ENCODE results near the gene JMJD8.

Gene JMJD8

DNA sequence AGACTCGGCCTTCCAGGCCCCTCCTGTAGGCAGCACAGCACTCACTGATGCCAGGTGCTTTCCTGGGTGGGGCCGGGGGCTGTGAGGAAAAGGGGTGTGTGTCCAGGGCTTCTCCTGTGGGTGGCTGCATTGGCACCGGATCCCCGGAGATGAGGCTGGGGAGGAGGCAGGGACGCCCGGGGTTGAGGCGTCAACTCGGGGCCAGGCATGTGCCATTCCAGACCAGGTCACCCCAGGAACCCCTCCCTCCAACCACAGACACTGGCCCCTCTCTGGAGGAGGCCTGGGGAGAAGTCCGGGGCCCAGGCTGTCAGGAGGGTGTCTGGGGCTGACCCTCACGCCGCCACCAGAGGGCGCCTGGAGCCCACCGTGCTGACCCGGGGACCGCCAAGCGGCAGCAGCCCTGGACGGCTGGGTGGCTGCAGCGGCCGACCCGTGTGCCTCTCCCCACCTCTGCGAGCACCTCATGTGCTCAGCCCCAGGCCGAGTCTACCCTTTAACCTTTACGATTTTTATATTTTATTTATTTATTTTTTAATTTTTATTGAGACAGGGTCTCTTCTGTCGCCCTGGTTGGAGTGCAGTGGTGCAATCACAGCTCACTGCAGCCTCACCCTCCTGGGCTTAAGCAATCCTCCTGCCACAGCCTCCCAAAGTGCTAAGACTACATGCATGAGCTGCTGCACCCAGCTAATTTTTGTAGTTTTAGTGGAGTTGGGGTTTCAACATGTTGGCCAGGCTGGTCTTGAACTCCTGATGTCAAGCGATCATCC, 27.6 kb upstream of the JMJD8 start:
- Histone ChIP-seq H3K27ac (no peak overlapping the region), H3K4me3 (no peak overlapping the region)

DNA sequence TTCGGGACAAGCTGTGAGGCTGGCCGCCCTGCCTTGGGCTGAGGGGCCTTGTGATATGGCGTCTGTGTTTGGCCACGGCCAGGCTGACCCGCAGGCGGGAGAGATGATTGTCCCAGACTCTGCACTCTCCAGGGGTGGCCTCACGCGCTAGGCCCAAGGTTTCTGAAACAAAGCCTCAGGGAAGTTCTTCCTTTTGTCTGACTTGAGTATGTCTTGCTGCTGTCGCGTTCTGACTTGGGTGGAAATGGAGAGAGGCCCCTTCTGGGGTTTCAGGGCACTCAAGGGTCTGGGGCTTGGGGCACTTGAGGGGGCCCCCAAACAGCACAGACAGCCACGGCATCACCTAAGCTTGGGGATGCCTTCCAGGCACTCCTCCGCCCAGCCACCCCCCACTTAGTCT, 26.9 kb upstream of the JMJD8 start:
- Histone ChIP-seq H3K27ac (no peak overlapping the region), H3K4me3 (no peak overlapping the region)

DNA sequence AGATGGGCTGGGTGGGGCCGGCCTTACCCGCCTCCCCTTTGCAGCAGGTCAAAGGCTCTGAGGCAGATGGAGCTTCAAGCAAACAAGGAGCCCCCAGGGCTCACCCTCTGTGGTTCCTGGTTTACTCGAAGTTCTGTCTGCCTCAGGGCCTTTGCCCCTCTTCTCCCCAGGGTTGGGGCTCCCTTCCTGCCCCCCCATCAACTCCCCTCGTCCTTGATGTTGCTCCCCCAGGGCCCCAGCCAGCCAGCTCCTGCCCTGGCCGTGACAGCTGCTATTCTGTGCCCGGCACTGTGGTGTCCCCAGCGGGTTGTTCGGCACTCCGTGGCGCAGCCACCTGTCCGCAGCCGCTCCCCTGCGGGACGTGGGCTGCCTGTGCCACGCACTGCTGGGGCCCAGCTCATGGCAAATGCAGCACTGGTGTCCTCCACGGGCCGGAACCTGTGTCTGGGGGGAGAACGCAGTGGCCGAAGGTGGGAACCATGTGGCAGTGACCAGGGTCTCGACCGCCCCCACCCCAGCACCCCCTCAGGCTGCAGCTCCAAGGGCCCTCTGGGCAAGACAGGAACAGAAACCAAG, 26.5 kb upstream of the JMJD8 start:
- Histone ChIP-seq H3K27ac (no peak overlapping the region), H3K4me3 (no peak overlapping the region)

DNA sequence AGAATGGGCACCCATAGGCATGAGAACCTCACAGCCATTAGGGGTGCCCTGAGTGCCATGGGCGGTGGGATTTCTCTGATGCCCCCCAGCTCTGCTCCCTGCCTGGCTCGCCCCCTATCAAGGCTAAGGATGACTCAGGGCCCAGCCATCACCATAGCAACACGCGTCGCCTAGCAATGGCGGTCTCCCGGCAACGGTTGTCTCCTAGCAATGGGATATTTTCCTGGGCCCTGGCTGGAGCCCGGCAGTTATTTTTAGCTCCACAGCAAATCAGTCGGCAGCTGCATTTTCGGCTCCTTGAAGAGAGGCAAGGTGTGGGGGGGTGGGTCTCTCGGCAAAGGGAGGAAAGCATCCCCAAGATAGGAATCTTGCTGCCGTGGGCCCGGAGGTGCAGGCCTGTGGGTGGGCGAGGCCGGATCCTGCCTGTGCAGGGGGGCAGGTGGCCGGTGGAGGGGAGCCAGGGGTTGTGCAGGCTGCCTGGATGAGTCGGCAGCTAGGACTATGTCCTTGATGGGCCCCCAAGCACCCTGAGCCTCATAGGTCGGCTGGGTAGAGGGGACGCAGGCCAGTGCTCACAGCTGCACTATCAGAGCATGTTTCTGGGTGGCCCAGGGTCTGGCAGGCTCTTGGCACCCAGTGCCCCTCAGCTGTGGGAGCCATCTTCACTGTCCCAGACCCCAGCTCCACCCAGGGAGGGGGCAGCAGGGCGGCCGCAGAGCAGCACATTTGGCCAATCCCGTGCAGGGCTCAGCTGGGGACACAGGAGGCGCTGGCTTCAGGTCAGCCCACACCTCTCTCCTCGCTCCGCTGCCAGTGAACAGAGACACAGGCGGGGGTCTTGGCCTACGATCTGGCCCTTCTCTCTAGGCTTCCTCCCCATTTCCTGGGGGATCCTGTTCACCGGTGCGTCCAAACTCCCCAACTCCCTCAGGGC, 25.7 kb upstream of the JMJD8 start:
- no peak overlapping the region for H3K27ac ChIP-seq
- H3K4me3 ChIP-seq, result no peak overlapping the region

DNA sequence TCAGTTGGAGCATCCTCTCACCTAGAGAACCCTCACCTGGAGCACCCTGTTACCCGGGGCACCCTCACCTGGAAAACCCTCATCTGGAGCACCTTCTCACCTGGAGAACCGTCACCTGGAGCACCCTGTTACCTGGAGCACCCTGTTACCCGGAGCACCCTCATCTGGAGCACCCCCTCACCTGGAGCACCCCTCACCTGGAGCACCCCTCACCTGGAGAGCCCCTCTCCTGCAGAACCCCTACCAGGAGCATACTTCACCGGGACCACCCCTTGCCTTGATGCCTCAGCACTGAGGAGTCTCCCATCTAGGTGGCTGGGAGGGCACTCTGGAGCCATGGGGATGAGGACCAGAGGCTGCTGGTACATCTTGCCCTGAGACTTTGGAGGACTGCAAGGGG, 24.8 kb upstream of the JMJD8 start:
- no peak overlapping the region for H3K4me3 ChIP-seq

DNA sequence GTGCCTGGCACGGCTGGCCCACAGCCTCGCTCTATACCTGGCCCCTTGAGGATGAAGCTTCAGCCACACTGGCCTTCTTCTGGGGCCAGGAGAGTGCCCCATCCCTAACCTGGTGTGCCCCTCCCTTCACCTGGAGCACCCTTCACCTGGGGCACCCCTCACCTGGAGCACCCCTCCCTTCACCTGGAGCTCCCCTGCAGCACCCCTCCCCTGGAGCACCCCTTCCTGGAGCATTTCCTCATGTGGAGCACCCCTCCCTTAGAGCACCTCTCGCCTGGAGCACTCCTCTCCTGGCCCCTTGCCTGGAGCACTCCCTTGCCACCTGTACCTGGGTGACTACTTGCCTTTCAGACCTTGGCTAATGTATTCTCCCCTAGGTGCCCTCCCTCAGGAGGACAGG, 23.9 kb upstream of the JMJD8 start:
- Histone ChIP-seq H3K4me3 (no peak overlapping the region), H3K27ac (no peak overlapping the region)

More for the DNA sequence above, 24.8 kb upstream of the JMJD8 start:
- no peak overlapping the region for H3K27ac ChIP-seq

DNA sequence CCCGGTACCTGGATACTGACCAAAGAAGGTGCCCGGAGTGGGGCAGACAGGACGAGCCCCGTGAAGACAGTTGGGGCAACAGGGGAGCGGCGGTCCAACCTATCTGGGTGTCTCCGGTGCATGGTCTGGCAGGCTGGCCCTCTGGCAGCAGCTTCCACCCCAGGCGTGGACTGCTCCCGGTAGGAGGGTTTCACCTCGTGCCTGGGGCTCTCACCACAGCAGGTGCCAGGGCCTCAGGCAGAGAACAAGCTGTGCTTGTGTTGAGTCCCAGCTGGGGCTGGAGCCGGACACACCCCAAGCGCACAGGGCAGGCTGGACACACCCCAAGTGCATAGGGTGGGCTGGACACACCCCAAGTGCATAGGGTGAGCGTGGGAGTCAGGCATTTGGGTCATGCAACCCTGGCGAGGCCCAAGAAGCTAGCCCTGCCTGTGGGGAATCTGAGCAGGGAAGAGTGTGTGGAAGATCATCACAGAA, 23.0 kb upstream of the JMJD8 start:
- Histone ChIP-seq H3K27ac (no peak overlapping the region), H3K4me3 (no peak overlapping the region)

DNA sequence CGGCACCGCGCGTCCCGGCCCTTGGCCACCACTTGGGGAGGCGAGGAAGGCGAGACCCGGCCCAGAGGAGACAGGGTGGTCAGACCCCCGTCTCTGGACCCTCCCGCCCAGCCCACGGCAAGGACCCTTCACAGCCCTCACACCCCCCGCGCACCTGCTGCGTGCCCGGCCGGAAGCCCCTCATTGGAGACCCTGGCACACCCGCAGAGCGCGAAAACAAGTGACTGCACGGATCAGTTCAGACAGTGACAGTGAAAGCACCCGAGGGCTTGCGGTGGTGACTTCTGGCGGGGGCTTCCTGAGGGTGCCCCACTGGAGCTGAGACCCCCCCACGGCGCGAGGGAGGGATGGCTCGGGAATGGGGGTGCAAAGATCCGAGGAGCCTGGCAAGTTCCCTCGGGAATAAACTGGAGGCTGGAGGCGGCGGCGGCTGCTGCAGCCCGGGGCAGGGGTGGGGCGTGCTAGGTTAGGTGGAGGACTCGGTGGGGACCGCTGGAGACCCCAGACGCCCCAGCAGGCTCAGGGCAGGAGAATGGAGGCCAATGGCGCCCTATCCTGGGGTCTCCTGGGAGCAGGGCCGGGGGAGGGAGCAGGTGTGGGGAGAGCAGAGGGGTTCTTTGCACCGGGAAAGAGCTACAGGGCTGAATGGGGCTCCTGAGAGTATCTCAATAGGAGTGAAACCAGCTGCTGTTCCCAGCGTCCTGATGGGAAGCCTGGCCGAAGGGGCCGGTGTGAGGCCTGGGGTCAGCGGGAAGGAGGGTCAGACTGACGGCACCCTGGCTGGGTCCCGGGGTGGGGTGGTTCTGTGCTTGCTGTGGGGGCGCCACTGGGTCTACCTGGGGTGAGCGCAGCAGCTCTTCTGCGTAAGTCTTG, 22.3 kb upstream of the JMJD8 start:
- Histone ChIP-seq H3K4me3 (peak overlapping the region in 1 of 7 experiments; percentile 25), H3K27ac (no peak overlapping the region)

DNA sequence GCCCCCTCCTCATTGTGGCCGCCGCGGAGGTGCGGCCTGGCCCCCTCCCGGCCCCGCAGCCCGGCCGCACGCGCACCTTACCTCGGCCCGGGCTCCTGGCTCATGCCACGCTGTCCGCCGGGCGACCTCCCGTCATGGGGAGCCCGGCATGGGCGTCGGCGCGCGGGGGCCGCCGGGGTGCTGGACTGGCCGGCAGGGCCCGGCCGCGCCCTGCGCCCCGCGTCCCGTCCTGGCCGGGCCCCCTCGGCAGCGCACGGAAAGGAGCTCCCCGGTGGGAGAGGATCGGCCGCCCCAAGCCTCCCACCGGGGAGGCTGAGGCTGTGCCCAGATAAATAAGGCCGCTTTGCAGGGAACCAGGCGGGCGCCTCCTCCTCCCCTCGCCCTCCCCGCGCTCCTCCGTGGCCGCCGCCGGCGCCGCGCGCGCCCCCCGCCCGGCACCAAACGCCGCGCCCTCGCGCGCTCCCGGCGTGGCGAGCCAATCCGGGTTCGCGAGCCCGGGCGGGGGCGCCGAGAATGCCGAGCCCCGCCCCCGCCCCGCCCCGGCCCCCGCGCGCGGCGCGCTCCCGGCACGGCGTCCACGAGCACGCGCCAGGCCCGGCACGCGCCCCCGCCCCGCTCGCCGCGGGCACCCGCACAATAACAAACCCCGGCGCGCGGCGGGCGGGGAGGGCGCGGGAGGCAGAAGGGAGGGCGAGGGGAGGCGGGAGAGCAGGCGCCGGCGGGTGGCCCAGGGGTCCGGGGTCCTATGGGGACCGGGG, 21.5 kb upstream of the JMJD8 start, which contains the start of gene FBXL16:
Gene FBXL16 (minus strand): TSS at position 371 of the 758 bp plus-strand sequence. CDS start 8,396 bp downstream, outside the sequence.
- Histone ChIP-seq H3K4me3 (peak within 1 kb of the TSS in 1 of 7 experiments; percentile 30), H3K27ac (no peak within 1 kb of the TSS)

DNA sequence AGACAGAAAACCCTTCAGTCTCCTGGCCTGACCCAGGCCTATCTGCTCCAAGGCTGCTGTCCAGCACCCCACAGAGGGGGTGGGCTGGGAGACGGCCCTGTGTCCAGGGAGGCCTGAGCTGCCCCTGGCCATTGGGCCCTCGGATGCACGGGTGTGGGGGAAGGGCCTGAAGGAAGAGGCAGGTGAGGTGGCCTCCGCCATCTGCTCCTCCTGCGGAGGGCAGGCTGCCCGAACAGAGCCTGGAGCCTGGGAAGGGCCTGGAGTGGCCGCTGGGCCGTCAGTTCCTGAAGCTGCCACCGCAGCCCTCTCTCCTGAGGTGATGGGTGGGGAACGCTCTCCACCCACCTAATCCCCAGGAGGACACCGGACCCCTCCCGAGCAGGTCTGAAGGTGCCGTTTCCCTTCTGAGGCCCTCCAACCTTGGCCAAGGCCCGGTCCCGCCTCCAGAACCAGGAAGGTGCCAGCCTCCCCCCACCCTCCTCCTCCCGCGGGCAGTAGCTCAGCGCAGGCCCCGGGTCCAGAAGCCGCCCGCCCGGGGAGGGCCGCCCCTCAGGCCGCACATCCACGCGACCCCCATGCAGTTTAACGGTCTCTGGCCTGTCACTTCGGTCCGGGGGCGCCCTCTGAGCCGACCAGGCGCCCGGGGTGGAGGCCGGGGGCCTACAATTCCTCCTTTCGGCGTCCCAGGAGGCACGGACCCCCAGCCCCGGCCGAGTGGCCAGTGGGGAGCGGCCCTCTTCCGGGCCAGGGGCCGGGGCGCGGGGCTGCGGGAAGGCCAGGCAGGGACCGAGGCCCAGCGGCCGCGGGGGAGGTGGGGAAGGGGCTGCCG, 20.6 kb upstream of the JMJD8 start:
- Histone ChIP-seq H3K27ac (no peak overlapping the region), H3K4me3 (peak overlapping the region in 1 of 7 experiments; percentile 30)

DNA sequence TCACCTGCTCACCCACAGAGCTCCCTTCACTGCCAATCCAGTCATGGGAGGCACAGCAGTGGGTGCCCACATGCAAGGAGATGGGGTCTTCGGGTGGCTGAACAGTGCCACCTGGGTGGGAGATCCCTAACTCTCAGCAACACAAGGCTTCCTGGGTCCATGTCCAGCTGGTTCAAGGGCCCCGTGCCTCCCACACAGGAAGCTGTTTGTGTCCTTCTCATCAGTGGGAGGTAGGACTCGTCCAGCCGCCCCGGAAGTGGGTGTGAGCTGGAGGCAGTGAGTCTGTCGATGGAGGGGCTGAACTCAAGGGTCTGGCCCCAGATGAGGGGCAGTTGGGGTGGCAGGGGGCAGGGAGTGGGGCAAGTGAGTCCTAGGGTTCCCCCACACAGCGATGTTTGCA, 19.9 kb upstream of the JMJD8 start:
- Histone ChIP-seq H3K4me3 (no peak overlapping the region), H3K27ac (no peak overlapping the region)

DNA sequence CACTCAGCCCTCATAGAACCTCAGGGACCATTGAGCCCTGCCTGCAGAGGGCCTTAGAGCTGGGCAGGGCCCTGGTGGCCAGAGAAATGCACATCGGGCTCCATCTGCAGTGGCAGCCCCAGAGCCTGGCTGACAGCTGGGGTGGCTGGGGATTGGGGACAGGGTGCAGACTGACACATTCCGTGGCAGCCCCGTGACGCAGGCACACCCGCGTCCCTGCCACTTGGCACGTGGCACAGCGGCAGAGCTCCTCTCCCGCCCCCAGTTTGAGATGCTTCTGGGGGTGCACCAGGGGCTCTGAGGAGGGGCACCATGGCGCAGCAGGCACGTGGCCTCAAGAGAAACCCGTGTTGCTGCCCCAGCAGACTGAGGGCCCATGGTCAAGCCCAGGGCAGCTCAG, 19.3 kb upstream of the JMJD8 start:
- Histone ChIP-seq H3K27ac (no peak overlapping the region), H3K4me3 (no peak overlapping the region)

DNA sequence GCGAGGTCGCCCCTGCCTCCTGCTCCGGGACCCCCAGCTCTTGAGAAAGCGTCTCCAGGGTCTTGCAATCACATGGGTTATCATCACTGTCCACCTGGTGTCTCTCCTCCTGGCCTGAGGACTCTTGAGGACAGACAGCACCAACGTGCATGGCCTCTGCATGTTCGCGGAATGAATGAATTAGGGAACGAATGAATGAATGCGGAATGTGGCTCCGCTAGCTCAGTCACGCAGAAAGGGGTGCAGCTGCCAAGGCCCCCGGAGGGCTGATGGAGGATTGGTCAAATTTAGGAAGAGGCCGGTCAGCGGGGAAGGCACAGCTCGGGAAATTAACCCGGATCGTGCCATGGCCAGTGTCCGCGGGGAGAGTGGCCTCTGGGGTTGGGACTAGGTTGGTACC, 18.2 kb upstream of the JMJD8 start:
- H3K4me3 ChIP-seq, result no peak overlapping the region
- no peak overlapping the region for H3K27ac ChIP-seq

DNA sequence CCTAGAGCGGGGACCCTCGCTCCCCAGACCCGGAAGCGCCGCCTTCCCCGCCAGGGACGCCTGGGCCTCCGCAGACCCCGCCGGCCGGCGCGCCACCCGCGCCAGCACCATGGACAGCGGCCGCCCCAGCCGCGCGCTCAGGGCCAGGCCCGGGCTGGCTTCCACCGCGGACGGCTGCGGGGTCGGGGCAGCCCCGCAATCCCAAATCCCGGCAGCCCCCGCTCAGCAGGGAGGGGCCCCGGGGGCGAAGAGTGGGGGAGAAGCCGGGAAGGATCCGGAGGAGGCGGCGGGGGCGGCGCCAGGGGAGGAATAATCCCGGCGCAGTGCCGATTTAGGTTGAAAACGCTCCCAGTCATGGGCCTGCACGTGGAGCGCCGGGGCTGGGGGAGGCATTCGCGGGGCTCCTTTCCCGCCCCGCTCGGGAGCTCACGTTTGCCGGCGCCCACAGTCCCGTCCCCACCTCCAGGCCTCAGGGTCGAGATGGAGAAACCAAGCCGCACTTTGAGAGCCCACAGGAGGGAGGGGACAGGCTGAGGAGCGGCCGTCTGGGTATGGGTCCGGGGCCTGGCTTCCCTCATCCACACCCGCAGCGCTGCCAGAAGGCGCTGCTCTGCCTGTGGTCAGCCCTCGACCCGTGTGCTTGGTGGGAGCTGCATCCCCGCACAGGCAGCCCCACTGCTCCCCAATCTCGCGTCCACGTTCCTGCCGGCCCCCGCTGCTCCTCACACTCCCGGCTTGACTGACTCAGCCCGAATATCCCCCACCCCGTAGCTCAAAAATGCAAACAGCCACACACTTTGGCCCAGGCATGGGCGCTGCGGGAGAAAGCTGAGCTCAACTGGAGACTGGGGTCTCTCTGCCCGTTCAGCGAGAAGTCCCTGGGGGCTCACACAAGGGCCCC, 16.8 kb upstream of the JMJD8 start:
- no peak overlapping the region for H3K27ac ChIP-seq
- no peak overlapping the region for H3K4me3 ChIP-seq

DNA sequence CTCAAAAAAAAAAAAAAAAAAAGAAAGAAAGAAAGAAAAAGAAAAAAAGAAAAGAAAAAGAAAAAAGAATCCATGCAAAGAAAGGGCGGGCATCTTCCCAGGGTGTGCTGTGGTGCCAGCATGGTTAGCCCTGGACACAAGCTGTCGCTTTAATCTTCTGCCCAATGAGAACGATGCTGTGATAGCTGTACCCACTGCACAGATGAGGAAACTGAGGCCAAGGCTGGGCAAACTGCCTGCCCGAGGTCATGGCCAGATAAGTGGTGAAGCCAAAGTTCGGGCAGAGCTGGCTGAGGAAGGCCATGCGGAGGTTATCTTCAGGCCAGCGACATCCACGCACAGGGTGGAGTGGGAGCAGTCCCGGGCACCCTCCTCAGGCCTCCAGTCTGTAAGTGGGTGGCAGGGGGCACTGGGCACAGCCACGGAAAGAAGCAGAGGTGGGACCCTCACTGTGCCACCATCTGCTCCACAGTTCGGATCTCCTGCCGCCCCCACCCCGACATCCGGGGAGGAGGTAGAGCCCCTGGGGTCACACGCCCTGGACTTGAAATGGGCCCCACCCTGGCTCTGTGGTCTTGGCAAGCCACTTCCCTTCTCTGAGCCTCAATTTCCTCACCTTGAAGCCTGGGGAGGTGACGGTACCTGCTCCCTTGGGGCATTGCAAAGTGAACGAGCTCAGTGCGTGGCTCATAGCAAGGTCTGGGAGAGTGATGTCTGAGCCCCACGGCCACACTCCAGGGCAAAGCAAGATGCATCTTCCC, 15.0 kb upstream of the JMJD8 start:
- Histone ChIP-seq H3K4me3 (no peak overlapping the region), H3K27ac (no peak overlapping the region)
